Stimulated activated CD8-positive, alpha-beta memory T cell treated with anti-CD3 and anti-CD28 coated beads, Interleukin-7, amount 100 ng/mL, for 24 hours (primary cell): Measurements from ENCODE around the gene TRPM1.

Experiments
- DNase-seq: peaks from one replicate; pipeline ENCODE4 v3.0.0-alpha.2; 2020; ENCODE audit warnings: low read depth

TRPM1 gene

GRCh38 chr15:30969724-30970123 is 131.8 kb downstream of the TRPM1 start:
- DNase-seq: no peak

DNA sequence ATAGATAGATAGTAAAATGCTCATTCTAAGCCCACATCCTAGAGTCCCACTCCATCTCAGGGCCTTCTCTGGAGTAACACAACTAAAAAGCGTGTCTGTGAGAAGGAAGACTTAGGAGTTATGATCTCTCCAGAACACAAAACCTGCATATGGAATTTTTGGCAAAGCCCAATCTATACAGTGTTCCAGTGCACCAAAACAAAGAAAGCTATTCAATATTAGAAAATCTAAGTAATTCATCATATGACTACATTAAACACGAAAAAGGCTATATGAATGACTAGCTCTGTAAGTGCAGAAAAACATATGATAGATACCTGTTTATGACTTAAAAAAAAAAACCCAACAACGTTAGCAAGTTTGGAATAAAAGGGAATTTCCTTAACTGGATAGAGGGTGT is 137.8 kb downstream of the TRPM1 start:
- no peak for DNase-seq

- DNase-seq: no peak
Observed at GRCh38 chr15:30962659-30963058, 138.9 kb downstream of the TRPM1 start.

DNA sequence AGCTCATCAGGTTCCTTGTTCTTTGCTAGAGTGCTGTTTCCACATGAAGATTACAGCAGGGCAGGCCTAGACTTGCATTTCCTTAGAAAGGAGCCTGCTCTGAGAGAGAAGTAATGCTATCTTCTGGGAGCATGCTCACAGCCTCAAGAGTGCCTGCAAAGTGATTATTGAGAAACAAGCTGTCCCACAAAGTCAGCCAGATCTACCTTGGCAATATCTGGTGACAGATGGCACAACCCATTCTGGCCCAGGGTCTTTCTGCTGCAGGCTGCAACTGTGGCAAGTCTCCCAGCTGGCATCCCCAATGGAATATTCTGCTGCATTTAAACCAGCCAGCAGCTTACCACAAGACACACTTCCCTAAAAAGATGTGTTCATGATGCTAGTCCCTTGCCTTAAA is 139.4 kb downstream of the TRPM1 start:
- DNase-seq: no peak

DNA sequence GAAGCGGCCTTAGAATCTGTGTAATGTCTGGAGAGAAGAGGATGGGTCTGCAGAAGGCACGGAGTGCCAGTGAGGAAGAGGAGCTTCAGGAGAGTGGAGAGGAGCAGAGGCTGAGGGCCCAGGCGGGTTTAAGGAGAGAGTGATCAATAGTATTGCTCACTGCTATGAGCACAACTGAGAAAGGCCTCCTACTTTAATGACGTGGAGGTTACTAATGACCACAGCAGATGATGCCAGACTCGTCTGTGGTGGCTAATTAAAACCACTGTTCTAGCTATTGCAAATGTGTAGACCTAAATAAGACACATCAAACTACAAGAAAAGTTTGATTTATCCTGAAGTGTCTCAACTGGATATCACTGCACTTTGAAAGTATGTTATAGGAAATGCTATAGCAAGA is 143.3 kb downstream of the TRPM1 start:
- no peak for DNase-seq

GRCh38 chr15:30956216-30957124 is 145.1 kb downstream of the TRPM1 start:
- no peak for DNase-seq

GRCh38 chr15:30954674-30955073 is 146.9 kb downstream of the TRPM1 start:
- no peak for DNase-seq

DNA sequence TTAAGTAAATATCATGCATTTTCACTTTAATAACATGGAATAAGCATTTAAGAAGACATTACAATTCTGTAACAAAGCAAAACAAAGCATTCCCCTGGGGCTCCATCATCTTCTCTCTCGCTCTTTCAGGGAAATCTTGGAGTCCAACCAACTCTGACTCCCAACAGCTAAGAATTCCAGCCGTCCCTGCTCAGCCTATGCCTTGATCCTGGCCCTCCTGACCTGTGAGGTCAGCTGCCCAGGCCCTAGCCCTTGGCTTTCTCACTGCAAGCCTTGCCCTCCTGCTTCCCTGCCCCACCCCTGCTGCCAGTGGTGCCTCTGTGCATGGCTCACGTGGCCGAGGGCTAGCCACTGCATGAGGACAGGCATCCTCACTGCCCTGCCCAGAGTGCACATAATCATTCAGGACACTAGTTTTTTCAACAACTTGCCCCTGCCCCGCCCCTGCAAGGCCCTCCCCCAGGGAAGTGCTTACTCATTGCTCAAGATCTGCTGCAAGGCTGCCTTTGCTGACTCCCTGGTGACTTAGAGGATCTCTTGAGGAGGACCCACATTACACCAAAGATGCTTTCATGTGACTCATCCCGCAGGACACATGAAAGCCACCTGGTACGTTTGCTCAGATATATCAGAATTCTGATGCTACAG is 147.7 kb downstream of the TRPM1 start:
- no peak for DNase-seq

DNA sequence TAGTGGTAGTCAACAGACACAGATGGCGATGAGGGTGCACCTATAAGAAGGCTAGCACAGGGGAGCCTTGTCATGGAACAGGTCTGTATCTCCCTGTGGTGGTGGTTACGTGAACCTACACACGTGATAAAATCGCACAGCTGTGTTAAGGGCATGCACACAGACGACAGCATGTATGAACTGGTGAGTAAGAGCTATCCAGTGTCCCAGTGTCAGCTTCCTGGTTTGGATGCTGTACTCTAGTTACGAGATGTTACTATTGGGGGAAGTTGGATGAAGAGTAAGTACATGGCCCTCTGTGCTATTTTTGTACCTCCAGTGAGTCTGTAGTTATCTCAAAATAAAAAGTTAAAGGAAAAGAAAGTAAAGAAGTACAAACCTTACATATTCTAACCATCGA is 148.3 kb downstream of the TRPM1 start:
- no peak for DNase-seq
